Measurements from ENCODE around the gene CAPN13.

CAPN13 gene

DNA sequence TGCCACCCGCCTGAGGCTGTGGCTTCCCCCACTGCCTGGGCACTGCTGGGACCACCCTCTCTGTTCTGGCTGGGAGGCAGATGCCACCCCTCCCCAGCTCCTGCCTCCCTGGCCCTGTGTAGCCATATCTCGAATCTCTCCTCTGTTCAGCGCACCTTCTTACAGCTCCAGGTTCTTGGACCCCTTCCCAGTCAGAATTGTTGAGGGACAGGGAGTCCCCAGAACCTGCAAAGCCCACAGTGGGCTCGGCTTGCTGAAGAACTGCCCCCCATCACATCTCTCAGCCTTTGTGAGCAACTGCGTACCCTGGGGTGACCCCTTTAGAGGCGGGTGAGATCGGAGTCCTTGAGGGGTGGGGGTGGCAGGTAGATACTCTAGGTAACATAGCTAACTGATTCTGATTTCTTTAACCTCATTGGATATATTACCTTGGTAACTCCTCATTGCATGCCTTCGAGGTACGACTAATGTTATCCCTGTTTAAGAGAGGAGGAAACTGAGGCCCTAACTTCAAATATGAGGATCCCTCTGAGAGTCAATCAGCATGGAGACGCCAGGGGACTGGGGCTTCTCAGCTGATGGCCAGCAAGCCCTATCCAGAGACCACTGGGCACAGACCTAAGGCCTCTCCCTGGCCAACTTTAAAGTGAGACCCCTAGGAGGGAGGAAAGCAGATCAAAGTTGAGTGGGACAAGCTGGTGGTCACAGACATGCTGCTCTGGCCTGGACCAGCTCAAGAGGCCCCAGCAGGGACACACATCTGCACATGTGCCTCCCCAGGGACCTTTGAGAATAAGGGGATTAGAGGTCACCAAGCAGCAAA, 101.3 kb downstream of the CAPN13 start:
- Histone ChIP-seq H3K27ac (no peak overlapping the region), H3K4me1 (ENCODE audit: low read depth, poor library complexity, severe bottlenecking) (no peaks in the 10 kb centered on the region), H4K20me1 (ENCODE audit: insufficient read depth) (no peaks in the 10 kb centered on the region), H3K79me2 (ENCODE audit: insufficient read depth, low read depth) (no peaks in the 10 kb centered on the region), H3K4me2 (no peak overlapping the region), H3K4me3 (IDR thresholded peaks at IDR 0.05; ENCODE audit: insufficient read depth, low read depth, low read length) (no peak overlapping the region), H3K27me3 (ENCODE audit: insufficient read depth, low read depth) (no peaks in the 10 kb centered on the region), H2AFZ (ENCODE audit: low read depth) (no peak overlapping the region), H3K9ac (no peak overlapping the region), H3K36me3 (ENCODE audit: insufficient read depth) (no peaks in the 10 kb centered on the region)
- TF ChIP-seq, protein P1, sequence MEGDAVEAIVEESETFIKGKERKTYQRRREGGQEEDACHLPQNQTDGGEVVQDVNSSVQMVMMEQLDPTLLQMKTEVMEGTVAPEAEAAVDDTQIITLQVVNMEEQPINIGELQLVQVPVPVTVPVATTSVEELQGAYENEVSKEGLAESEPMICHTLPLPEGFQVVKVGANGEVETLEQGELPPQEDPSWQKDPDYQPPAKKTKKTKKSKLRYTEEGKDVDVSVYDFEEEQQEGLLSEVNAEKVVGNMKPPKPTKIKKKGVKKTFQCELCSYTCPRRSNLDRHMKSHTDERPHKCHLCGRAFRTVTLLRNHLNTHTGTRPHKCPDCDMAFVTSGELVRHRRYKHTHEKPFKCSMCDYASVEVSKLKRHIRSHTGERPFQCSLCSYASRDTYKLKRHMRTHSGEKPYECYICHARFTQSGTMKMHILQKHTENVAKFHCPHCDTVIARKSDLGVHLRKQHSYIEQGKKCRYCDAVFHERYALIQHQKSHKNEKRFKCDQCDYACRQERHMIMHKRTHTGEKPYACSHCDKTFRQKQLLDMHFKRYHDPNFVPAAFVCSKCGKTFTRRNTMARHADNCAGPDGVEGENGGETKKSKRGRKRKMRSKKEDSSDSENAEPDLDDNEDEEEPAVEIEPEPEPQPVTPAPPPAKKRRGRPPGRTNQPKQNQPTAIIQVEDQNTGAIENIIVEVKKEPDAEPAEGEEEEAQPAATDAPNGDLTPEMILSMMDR (conservative IDR thresholded peaks at IDR 0.05; ENCODE audit: low read depth, low read length): no peak

DNA sequence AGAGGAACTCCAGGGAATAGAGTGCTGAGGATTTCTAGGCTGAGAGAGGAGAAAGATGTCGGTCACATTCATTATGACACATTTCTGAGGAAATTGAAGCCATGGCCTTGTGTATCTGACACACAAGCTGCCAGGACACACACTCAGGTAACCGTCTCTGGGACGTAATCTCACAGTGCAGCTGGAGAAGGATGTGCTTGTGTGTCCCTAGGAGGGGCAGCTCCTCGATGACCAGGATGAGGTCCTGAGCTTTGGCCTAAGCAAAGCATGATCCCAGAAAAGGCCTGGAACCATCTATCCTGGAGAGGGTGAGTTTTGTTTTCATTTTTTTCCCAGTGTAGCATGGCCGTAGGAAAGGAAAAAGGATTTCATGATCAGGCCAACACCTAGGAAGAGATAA, 102.2 kb downstream of the CAPN13 start:
- Histone ChIP-seq H3K36me3 (ENCODE audit: insufficient read depth) (no peaks in the 10 kb centered on the region), H3K79me2 (ENCODE audit: insufficient read depth, low read depth) (no peaks in the 10 kb centered on the region), H2AFZ (ENCODE audit: low read depth) (no peak overlapping the region), H3K9ac (no peak overlapping the region), H3K4me3 (IDR thresholded peaks at IDR 0.05; ENCODE audit: insufficient read depth, low read depth, low read length) (no peak overlapping the region), H3K4me1 (ENCODE audit: low read depth, poor library complexity, severe bottlenecking) (no peaks in the 10 kb centered on the region), H3K4me2 (no peak overlapping the region), H3K27ac (no peak overlapping the region), H3K27me3 (ENCODE audit: insufficient read depth, low read depth) (no peaks in the 10 kb centered on the region), H4K20me1 (ENCODE audit: insufficient read depth) (no peaks in the 10 kb centered on the region)
- TF ChIP-seq, protein P1 (conservative IDR thresholded peaks at IDR 0.05; ENCODE audit: low read depth, low read length): no peak

DNA sequence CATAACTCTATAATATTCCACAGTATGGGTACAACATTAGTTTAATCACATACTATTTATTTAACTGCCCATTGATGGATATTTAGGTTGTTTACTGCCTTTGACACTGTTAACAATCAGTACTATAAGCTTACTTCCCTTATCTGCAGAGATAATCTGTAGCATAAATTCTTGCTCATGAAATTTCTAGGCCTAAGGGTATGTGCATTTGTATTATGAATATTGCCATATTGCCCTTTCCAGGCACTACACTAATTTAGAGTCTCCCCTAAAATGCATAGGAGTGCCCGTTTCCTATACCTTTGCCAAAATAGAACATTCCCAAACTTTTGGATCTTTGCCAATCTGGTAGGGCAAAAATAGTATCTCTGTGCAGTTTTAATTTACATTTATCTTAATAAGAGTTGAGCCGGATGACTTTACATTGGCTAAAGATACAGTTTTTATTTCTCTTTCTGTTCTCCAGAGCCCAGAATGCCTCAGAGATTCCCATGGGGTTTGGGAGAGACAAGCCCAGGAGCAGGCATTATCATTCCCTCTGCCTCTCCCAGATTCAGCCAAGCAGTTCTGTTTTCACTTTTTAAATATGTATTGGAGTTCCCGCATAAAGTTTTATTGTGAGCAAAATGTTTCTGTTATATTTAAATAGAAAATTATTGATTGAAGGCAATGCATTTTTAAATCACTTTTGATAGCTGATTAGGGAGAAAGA, 102.8 kb downstream of the CAPN13 start:
- Histone ChIP-seq H4K20me1 (ENCODE audit: insufficient read depth) (no peaks in the 10 kb centered on the region), H3K9ac (no peak overlapping the region), H3K27ac (no peak overlapping the region), H3K4me2 (no peak overlapping the region), H3K4me3 (IDR thresholded peaks at IDR 0.05; ENCODE audit: insufficient read depth, low read depth, low read length) (no peak overlapping the region), H2AFZ (ENCODE audit: low read depth) (no peak overlapping the region), H3K4me1 (ENCODE audit: low read depth, poor library complexity, severe bottlenecking) (no peaks in the 10 kb centered on the region), H3K36me3 (ENCODE audit: insufficient read depth) (no peaks in the 10 kb centered on the region), H3K79me2 (ENCODE audit: insufficient read depth, low read depth) (no peaks in the 10 kb centered on the region), H3K27me3 (ENCODE audit: insufficient read depth, low read depth) (no peaks in the 10 kb centered on the region)
- TF ChIP-seq, protein P1 (conservative IDR thresholded peaks at IDR 0.05; ENCODE audit: low read depth, low read length): no peak

DNA sequence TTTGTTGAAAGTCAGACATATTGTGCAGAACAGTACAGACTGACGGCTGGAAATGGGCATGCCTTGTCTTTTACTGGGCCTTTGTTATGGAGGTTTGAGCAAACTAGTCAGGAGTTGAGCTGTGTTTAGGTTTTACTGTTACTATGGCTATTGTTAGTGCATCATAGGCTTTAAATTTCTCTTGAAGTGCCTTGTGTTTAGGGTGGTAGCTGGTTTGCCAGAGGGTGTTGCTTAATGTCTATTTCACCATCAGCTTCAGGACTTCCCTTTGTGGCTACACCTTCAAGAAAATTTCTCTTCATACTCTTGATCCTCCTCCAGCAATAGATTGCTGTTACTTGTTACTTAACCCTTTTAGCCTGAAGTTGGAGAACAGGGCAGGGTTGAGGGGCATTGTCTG, 104.6 kb downstream of the CAPN13 start:
- H2AFZ ChIP-seq (ENCODE audit: low read depth): no peak overlapping the region
- no peak overlapping the region for H3K4me2 ChIP-seq
- no peaks in the 10 kb centered on the region for H3K27me3 ChIP-seq (ENCODE audit: insufficient read depth, low read depth)
- H3K4me1 ChIP-seq (ENCODE audit: low read depth, poor library complexity, severe bottlenecking): no peaks in the 10 kb centered on the region
- H3K79me2 ChIP-seq (ENCODE audit: insufficient read depth, low read depth): no peaks in the 10 kb centered on the region
- no peaks in the 10 kb centered on the region for H3K36me3 ChIP-seq (ENCODE audit: insufficient read depth)
- no peaks in the 10 kb centered on the region for H4K20me1 ChIP-seq (ENCODE audit: insufficient read depth)
- H3K9ac ChIP-seq: no peak overlapping the region
- H3K27ac ChIP-seq: no peak overlapping the region
- no peak overlapping the region for H3K4me3 ChIP-seq (IDR thresholded peaks at IDR 0.05; ENCODE audit: insufficient read depth, low read depth, low read length)
- TF ChIP-seq, protein P1 (conservative IDR thresholded peaks at IDR 0.05; ENCODE audit: low read depth, low read length): no peak

All from KMS-11 (cell line).